GM21360 (cell line): Measurements from ENCODE around the gene RANBP1.
A peak's percentile ranks its signal among the peaks of the same experiment; 100 is the strongest.

Experiments used
- ATAC-seq: cut with Tn5 transposase; IDR thresholded peaks from one replicate; pipeline ENCODE4 v1.9.1; 2021; ENCODE audit warnings: mild to moderate bottlenecking, moderate library complexity; ENCODE audit not compliant: unreplicated experiment

RANBP1 gene

DNA sequence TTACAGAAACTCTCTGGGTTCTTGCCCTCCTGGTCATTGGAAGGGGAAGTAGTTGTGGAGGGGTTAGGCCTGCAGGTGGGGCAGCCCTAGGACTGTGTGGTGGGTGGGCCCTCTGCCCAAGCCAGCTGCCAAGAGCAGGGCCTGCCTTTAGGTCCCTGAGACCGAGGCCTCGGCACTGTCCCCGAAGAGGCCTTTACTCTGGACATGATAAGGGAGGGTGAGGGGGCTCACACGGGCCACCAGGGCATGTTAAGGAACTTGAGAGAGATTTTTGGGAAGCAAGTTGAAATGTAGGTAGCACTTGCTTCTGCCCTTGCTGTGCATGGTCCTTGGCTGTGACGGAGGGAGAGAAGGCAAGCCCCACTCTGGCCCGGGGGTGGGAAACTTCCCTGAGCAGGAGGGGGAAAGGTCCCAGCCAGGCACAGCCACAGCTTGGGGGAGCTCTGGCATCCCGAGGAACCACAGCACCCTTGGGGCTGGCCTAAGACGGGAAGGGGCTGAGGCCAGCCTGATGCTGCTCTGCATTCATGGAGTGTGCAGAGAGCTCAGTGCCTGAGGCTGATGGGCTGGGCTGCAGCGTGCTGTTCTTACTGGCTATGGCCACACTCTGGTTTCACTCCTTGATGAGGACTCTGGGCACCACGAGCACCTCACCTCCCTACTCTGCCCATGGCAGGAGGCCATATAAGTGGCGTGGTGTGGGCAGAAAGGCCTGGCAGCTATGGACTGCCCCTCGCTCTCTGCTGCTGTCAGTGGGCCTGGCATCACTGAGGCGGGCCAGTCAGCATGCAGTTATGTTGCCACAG, 7.8 kb upstream of the RANBP1 start:
- no peak for ATAC-seq

- ATAC-seq: no peak
These were observed 7.1 kb upstream of the RANBP1 start for GRCh38 chr22:20108757-20109230.

DNA sequence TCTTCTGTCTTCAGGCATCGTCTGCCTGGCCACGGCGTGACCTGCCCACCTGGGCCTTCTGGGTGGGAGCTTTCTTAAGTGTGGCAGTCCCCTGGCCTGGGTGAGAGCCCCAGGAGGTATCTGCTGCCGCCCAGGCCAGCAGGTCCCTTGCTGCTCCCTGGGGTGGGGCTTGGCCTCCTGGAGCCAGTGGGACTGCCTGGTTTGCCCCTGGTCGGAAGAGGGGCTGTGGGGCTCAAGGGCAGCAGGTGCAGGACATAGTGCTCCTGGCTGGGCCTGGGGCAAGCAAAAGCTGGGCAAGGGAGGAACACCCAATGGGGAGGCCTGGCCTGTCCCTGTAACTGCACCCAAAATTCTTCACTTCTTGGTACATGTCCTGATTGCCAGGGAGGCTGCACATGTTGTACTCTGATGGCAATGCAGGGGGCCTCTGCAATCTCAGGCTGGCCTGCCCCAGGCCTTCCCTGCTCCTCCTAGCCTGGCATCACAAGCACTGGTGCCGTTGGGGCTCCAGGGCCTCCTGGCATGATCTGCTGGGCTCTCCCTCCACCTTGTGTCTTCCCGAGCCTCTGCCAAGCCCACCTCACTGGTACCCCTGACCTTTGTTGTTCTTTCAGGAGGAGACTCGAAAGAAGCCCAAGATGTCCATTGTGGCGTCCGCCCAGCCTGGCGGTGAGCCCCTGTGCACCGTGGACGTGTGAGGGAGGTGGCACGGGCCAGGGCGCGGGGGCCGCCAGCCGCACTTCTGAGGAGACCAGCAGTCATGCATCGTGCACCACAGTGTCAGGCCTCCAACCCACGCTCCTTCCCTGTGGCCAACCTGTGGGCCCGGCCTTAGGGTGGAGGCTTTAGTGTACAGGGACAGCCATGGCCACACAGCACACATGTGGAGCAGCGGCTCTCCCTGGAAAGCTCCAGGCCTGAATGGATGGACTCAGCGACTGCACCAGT, 6.2 kb upstream of the RANBP1 start:
- ATAC-seq: no peak

DNA sequence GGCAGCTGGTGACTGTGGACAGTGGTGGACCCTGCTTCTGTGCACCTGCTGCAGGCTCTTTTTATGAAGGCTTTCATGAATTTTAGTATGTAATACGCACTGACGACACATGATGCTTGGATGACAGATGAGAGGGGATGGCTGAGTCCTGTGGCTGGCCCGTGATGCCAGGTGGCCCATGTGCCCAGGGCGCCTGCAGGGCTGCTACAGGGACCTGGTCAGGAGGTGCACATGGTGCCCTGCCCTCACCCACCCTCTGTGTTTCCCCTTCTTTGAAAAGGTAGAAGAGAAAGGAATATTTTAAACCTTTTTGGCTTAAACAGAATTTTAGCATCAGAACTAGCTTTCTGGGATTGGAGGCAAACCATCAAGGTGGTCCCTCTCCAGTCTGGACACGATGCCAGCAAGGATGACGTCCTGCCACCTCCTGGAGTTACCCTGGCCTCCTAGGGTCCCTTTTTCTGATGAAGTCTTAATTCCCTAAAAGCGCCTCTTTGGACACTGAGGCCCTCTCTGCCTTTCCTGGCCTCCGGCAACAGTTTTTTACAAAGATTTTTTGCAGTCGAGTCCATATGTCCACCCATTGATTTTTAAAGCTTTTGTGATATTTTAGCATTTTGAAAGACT, 5.4 kb upstream of the RANBP1 start:
- no peak for ATAC-seq

DNA sequence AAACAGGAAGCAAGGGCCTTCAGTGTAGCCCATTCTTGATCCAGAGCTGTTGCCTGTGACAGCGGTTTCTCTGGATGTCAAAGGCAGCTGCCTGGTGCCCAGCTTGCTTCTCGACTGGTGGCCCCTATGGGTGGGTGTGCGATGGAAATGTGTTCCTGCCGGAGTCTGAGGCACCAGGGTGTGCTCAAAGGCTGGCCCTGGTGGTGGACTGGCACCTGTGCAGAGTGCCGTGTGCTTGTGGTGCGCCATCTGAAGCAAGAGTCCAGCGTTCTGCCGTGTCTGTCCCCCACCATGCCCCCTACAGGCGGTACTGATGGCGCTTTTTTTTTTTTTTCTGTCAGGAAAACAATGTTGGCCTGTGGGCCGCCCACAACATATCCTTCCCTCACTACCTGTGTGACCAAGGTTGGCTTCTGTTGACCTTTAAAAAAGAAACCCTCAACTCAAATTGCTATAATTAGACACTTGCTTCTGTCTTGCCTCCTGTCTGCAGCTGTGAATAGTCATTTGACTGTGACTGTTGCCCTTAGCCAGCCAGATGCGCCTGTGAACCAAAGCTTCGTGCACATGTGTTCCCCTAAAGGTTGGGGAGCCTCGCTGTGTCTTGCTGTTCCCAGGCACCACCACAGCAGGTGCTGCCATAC, 4.7 kb upstream of the RANBP1 start:
- no peak for ATAC-seq

- no peak for ATAC-seq
These were observed 3.9 kb upstream of the RANBP1 start for GRCh38 chr22:20111689-20112622.

DNA sequence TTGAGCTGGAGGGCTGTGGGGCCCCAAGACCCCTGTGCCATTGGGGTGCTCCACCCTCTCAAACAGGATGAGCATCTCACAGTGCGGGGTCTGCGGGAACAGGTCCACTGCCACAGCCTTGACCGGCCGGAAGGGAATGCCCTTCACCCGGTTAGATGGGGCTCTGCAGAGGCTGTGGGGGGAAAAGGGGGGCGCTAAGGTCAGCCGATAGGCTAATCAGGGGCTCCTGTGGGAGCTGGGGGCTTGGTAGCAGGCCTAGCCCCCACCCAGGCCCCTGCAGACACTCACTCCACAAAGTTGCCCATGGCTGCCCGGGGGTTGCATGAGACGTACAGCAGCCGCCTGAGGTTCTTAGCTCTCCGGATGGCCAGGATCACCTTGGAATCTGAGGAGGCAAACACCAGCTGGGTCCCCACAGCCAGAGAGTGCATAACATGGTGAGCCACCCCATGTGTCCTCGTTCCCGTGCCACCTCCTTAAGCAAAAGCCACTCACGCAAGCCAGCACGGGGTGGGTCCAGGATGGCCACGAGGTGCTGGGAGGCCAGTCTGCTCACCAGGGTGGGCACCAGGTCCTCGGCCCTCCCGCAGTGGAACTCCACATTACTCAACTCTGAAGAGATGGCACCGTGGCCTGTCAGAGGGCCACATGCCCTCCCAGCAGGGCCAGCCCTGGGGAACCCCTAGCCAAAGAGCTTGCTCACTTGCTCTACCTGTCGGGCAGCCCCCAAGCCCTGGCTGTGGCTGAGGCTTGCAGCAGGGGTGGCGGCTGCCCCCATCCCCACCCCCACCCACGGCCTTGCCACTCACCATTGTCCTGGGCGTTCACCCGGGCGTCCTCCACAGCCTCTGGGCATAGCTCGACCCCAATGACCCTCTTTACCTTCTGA, 3.0 kb upstream of the RANBP1 start:
- no peak for ATAC-seq

GRCh38 chr22:20113551-20114310, 2.2 kb upstream of the RANBP1 start:
- ATAC-seq: no peak

GRCh38 chr22:20114506-20115475, 1.1 kb upstream of the RANBP1 start:
- ATAC-seq: no peak

DNA sequence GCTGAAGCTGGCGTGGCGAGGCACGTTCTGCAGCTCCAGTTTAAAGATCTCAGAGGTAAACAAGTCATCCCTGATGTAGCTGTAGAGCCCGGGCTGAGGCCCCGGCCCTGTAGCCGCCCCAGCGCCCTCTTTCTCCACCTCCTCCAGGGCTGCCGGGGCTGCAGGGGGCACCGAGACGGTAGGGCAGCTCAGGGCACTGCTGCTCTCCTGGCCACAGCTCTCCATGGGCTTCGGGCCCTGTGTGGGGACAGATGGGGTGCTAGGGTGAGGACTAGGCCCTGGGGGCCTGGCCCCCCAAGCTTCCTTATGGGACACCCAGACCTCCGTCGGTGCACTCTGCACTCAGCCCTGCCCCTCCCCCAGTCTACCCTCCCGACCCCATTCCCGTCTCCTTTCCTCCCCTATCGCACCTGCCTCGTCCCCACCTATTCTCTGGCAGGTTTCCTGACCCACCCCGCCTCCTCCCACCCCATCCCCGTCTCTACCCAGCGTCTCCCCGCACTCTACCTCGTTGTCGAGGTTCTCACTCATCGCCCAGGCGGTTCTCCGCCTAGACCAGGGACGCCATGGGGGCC, 559 bp downstream of the RANBP1 start:
- no peak for ATAC-seq

DNA sequence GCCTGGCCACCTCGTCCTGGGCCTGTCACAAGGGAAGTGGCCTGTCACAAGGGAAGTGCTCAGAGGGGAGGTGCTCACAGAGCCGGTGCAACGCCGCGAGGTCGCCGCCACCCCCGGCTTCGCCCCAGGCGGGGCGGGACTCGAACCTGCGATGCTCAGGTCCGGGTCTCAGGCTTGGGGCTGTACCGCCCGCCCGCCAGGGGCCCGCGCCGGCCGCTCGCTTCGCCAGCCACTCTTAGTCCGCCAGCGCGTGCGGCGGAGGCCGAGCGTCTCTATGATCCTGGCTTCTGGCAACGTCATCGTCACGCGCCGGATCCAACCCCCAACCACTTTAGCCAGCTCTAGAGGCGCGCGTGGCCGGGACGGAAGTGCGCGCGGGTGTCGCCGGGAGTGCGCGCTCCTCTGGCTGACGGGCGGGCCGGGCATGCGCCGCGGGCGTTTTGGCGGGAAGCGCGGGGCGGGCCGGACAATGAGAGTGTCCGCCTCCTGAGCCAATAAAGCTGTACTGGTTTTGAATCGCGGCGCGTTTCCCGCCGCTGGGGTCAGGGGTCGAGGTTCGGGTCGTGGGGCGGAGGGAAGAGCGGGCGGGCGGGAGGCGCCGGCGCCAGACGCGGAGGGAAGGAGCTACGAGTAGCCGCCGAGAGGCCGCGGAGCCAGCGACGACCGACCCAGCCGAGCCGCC, 1.2 kb downstream of the RANBP1 start, which contains the start of gene TRMT2A:
TRMT2A (minus strand) TSS at position 276 of the 682 bp plus-strand sequence. CDS start 320 bp downstream, outside the sequence.
- ATAC-seq: peak; percentile 67

DNA sequence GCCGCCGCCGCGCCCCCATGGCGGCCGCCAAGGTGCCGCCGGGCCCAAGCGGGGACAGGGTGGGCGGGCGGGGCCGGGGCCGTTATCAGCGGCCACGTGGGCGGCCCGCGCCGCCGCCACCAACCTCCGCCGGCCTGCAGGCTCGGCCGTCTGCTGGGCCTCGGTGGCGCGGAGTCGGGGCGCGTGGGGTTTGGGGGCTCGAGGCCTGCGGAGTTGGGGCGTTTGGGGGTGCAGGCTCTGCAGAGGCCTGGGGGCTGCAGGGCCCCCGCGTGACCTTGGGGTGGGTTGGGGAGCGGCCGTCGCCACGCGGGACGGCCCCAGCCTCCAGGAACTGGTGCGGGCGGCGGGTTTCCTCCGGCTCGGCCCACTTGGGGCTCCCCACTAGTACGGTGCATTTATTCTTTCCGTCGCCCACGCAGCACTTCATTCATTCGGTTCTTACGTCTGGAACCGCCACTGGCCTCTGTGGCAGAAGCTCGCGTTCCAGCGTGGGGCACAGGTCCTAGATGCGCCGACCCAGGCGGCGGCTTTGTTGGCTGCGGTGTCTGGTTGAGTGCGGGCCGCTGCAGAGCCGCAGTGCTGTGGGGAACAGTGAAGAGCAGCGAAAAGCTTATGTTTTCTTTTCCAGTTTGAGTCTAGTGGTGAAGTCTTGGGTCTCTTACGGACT, 1.9 kb downstream of the RANBP1 start:
- ATAC-seq: peak; percentile 22

DNA sequence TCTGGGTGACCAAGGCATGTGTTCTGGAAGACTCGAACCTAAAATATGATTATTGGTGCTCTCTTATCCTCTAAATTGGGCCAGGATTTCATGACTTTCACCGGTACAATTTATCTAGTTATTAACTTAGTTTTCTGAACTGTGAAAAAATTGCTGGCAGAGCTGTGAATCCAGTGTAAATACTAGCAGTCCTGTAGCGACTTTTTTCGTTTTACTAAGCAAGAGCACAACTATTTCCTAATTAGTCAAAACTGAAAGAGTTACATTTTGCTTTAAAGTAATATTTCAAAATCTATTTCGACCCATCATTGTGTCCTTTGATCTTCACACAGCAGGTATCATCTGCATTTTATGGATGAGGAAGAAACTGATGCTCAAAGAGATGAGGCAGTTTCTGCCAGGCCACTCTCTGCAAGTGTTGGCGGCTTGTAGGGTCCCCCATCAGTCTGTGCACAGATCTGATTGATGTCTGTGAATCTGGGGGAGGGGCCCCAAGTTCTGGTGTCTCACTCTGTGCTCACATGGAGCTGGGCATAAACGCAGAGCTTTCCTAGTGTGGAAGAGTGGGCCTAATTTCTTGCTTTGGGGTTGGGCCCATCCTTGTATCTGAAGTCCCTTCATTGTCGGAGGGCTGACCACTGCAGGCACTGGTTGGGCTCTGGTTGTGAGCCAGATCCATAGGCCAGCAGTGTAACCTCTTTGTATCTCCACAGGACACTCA, 2.6 kb downstream of the RANBP1 start:
- ATAC-seq: no peak

GRCh38 chr22:20121856-20122415, 6.0 kb downstream of the RANBP1 start:
- ATAC-seq: no peak
